Measurements from ENCODE around the gene CLK4. TPM values are rescaled to one million over a fixed set of nuclear protein-coding genes. Genes with fewer than 3 reads are reported as not detected.
"Not testable (repeated sequence)": the region's sequence is repeated elsewhere in the genome, so short reads cannot be mapped to it uniquely, and the experiment has no call there.

The CLK4 gene
- polyA plus RNA-seq, 4 donors, result 53.4 to 73.3 (median 69.8) TPM

- no peak for DNase-seq (ENCODE audit: low read depth in 4 of 4, low spot score in 3 of 4)
Observed at GRCh38 chr5:178589180-178590140, 37.4 kb downstream of the CLK4 start.

DNA sequence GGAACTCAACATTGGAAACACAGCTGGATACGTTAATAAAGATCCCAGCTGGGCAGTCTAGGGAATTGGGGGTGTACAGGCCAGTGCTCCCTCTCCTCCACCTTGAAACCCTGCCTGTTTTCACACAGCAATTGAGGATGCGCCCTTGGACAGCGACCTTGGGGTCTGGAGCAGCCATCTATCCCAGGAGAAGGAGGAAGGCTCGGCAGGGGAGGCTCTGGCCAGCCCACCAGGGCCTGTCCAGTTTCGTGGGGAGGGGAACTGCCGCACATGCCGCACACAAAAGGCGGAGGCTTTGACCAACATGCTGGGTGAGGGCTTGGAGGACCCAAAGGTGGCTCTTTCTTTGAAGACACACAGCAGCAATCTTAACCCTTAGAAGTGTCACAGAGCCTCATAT lies 38.1 kb downstream of the CLK4 start:
- DNase-seq (ENCODE audit: low read depth in 4 of 4, low spot score in 3 of 4), result no peak

- no peak for DNase-seq (ENCODE audit: low read depth in 4 of 4, low spot score in 3 of 4)
Observed at GRCh38 chr5:178587763-178588611, 38.9 kb downstream of the CLK4 start.

DNA sequence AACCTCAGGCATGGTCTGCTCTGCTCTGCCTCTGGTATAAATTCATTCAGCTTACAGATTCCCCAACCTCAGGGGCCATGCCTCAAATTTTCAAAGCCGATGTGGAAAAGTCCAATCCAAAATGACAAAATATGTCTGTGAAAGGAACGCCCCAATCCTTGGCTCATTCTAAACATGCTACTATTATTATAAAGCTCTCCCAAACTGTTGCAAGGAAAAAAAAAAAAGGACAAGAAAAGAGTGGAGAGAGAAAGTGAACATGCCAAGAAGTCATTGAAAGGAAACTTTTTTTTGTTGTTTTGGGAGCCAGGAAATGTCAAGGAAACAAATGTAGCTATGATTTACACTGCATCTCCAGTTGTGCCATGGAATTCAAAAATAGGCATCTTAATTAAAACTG lies 40.5 kb downstream of the CLK4 start:
- DNase-seq (ENCODE audit: low read depth in 4 of 4, low spot score in 3 of 4), result no peak

DNA sequence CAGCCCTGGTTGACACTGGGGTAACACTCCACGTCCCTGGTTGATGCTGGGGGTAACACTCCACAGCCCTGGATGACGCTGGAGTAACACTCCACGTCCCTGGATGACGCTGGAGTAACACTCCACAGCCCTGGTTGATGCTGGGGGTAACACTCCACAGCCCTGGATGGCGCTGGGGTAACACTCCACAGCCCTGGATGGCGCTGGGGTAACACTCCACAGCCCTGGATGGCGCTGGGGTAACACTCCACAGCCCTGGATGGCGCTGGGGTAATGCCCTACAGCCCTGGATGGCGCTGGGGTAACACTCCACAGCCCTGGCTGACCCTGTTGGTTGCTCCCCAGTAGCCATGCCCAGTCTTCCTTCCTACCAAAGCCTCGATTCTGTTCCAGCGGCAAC lies 41.4 kb downstream of the CLK4 start:
- not testable (repeated sequence) for DNase-seq (ENCODE audit: low read depth in 4 of 4, low spot score in 3 of 4)

GRCh38 chr5:178583279-178583678 lies 43.6 kb downstream of the CLK4 start:
- no peak for DNase-seq (ENCODE audit: low read depth in 4 of 4, low spot score in 3 of 4)

GRCh38 chr5:178582291-178582690 lies 44.6 kb downstream of the CLK4 start:
- no peak for DNase-seq (ENCODE audit: low read depth in 4 of 4, low spot score in 3 of 4)

GRCh38 chr5:178581621-178582020 lies 45.2 kb downstream of the CLK4 start:
- no peak for DNase-seq (ENCODE audit: low read depth in 4 of 4, low spot score in 3 of 4)

GRCh38 chr5:178580271-178580955 lies 46.4 kb downstream of the CLK4 start:
- DNase-seq (ENCODE audit: low read depth in 4 of 4, low spot score in 3 of 4), result no peak

DNA sequence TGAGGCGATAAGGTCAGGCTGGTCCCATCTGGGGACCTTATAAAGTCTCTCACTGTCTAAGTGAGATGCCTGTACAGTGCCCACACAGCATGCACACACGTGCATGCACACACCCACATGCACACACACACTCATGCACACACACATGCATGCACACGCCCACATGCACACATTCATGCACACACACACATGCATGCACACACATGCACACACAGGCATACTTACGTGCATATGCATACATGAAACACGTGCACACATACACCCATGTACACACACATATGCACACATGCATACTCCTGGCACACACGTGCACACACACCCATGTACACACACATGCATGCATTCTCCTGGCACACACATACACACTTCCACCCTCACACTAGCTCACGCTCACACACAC lies 48.9 kb downstream of the CLK4 start:
- DNase-seq (ENCODE audit: low read depth in 4 of 4, low spot score in 3 of 4), result no peak

DNA sequence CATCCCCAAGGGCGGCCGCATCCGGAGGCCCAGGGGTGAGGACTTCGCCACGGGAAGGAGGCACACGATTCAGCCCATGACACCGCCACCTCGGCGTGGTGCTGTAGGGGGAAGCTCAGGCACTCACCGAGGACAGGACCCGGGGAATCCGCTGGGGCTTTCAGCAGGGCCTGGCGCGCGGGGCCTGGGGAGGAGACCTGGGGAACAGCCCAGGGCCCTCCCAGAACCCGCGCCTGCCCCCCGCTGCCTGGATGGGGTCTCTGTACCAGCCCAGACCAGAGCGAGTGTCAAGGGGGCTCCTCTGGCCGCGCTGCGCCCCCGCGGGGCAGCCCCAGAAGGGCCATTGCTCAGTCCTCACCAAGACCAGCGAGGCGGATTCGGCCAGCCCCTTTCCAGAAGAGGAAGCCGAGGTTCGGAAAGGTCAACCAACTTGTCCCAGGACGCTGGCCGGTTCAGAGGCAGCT lies 49.4 kb downstream of the CLK4 start:
- DNase-seq (ENCODE audit: low read depth in 4 of 4, low spot score in 3 of 4), result no peak

DNA sequence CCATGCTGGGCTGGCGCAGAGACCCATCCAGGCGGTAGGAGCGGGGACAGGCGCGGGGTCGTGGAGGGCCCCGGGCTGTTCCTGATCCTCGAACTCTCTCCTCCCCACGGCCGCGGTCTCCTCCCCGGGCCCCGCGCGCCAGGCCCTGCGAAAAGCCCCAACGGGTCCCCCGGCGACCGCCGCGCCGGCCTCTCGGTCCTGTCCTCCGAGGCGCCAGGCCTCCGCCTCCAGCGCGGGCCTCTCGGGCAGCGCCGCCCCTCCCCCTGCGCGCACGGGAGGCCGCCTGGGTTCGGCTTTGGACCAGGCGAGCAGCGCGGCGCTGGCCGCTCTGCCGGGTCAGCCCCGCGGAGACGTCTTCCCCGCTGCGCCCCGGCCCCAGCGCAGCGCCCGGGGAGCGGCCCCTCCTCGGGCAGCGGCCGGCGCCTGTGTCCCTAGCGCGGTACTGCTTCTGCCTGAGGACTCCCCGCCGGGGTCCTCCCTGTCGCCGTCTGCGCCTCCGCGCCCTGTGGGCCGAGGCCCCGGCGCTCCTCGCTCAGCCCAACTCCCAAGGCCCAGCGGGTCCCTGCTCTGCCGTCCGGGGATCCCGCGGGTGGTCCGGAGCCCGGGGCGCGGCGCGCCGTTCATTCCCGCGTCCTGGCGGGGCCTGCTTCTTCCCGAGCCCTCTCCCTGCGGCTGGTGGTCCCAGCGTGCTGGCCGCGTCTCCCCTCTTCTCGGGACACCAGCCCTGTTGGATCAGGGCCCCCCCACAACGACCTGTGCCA lies 50.1 kb downstream of the CLK4 start:
- DNase-seq (ENCODE audit: low read depth in 4 of 4, low spot score in 3 of 4), result no peak

DNA sequence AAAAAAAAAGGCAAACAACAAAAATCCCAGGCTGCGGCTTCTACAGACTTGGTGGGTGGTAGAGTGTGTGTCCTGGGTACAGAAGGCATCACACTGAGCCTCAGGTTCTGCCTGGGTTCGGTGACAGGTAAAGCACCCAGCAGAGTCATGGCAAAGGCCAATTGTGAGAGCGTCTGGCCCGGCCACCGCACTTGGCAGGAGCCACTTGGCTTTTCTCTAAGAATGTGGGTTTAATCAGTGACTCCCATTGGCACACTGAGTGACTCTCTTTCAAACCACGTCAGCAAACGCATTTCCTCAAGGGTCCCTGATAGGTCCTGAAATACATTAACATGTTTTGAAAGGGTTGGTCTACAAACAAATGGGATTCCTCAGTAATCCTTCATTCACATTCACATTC lies 53.6 kb downstream of the CLK4 start:
- no peak for DNase-seq (ENCODE audit: low read depth in 4 of 4, low spot score in 3 of 4)

- DNase-seq (ENCODE audit: low read depth in 4 of 4, low spot score in 3 of 4), result no peak
Observed at GRCh38 chr5:178572617-178573016, 54.2 kb downstream of the CLK4 start.

DNA sequence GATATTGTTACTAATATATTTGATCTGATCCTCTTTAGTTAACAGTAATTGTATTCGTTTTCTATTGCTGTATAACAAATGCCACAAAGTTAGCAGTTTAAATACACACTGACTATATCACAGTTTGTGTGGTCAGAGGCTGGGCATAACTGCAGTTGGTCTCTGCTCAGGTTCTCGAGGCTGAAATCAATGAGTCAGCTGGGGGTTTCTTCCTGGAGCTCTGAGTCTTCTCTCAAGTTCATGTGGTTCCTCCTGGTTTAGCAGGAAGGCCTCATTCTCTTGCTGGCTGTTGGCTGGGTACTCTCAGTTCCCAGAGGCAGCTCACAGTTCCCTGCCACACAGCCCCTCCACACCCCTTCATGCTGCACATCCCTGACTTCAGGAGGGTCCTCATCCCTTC lies 57.4 kb downstream of the CLK4 start:
- DNase-seq (ENCODE audit: low read depth in 4 of 4, low spot score in 3 of 4), result no peak

DNA sequence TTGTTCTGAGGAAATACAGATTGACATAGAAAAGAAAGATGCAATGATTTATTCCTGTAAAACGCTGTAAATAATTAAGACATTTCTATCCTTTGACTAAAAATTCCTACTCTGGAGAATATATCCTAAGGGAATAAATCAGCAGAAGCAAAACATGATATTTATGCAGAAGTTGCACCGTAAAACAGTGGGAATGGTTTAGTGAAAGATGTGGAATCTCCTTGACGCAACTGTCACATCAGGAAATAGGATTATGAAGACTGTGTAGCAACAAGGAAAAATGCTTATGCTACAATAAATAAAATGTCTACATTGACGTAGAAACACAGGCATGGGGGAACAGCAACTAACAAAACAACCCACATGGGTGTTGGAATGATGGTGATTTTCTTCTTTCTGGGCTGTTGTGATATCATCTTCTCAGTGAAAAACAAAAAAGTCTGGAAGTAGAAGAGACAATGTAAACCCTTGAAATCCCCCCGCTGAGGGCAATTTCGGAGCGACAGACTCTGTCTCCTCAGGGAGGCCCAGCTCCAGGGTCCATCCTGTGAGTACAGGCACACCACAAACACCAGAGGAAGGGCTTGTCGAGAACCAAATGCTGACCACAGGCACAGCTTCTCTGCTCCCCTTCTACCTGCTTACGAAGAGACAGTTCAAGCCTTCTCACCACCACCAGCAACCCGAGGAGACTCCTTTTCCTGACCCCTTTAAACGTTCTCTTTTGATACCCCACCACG lies 61.9 kb downstream of the CLK4 start:
- no peak for DNase-seq (ENCODE audit: low read depth in 4 of 4, low spot score in 3 of 4)

GRCh38 chr5:178564397-178564796 lies 62.5 kb downstream of the CLK4 start:
- no peak for DNase-seq (ENCODE audit: low read depth in 4 of 4, low spot score in 3 of 4)

DNA sequence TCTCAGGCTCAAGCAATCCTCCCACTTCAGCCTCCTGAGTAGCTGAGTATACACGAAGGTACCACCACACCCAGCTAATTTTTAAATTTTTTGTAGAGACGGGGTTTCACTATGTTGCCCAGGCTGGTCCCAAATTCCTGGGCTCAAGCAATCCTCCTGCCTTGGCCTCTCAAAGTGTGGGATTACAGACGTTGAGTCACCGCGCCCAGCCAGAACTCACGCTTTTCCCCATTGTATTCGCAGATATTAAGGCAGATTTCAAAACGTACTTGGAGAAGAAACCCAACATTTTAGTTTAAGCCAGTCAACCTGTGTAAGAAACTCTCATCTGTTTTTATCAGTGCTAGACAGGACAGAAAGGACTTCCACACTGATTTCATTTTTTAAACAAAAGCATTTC lies 63.2 kb downstream of the CLK4 start:
- DNase-seq (ENCODE audit: low read depth in 4 of 4, low spot score in 3 of 4), result no peak

DNA sequence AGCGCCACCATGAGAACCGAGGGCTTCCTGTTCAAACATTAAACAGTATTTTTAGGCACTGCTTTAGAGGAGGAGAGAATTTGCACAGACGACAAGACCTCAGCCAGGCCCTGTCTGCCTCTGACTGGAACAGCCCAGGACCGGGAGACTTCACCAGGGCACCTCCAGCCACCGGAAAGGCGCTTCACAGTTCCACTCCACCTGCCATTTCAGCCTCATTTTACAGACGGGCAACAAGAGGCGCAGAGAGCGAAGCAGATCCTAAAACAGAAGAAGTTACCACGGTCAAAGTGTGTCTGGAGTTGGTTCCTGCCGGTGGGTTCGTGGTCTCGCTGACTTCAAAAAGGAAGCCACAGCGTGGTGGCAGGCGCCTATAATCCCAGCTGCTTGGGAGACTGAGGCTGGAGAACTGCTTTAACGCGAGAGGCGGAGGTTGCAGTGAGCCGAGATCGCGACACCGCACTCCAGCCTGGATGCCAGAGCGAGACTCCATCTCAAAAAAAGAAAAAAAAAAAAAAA lies 65.0 kb downstream of the CLK4 start:
- DNase-seq (ENCODE audit: low read depth in 4 of 4, low spot score in 3 of 4), result no peak
